ENCODE results near the gene WDR89. TPM values are rescaled to one million over a fixed set of nuclear protein-coding genes. Genes with fewer than 3 reads are reported as not detected.

The WDR89 gene
- total and polyA plus RNA-seq, 2 experiments from 2014 or later, result 21.5 to 31.8 TPM

DNA sequence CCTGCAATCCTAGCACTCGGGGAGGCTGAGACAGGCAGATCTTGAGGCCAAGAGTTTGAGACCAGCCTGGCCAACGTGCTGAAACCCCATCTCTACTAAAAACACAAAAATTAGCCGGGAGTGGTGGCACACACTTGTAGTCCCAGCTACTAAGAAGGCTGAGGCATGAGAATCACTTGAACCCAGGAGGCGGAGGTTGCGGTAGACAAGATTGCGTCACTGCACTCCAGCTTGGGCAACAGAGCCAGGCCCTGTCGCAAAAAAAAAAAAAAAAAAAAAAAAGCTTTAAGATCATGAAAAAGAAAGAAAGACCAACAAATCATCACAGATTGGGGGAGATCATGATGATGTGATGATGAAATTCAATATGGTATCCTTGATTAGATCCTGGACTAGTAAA is 30.6 kb downstream of the WDR89 start:
- Histone ChIP-seq H3K4me2 (no peak overlapping the region), H3K9me2 (ENCODE audit: insufficient read depth) (no peaks in the 10 kb centered on the region), H3K79me2 (replicated peaks; ENCODE audit: insufficient read depth) (peaks cover 95% of the 10 kb centered on the region), H3K27ac (ENCODE audit: low read depth) (no peak overlapping the region), H4K20me1 (replicated peaks; ENCODE audit: insufficient read depth) (peaks cover 6% of the 10 kb centered on the region; the same call in 1 of the 2 replicates), H3K36me3 (ENCODE audit: insufficient read depth) (no peaks in the 10 kb centered on the region; the same call in 1 of the 2 replicates), H2AFZ (no peak overlapping the region), H3K4me3 (no peak overlapping the region), H3F3A (replicated peaks; ENCODE audit: low read depth) (no peaks in the 10 kb centered on the region), H3K27me3 (ENCODE audit: insufficient read depth) (no peaks in the 10 kb centered on the region), H3K4me1 (ENCODE audit: insufficient read depth) (no peaks in the 10 kb centered on the region)
- no peak overlapping the region for H3K4me3 Mint-ChIP-seq
- no peaks in the 10 kb centered on the region for H3K9me3 Mint-ChIP-seq
- TF ChIP-seq, protein P1, sequence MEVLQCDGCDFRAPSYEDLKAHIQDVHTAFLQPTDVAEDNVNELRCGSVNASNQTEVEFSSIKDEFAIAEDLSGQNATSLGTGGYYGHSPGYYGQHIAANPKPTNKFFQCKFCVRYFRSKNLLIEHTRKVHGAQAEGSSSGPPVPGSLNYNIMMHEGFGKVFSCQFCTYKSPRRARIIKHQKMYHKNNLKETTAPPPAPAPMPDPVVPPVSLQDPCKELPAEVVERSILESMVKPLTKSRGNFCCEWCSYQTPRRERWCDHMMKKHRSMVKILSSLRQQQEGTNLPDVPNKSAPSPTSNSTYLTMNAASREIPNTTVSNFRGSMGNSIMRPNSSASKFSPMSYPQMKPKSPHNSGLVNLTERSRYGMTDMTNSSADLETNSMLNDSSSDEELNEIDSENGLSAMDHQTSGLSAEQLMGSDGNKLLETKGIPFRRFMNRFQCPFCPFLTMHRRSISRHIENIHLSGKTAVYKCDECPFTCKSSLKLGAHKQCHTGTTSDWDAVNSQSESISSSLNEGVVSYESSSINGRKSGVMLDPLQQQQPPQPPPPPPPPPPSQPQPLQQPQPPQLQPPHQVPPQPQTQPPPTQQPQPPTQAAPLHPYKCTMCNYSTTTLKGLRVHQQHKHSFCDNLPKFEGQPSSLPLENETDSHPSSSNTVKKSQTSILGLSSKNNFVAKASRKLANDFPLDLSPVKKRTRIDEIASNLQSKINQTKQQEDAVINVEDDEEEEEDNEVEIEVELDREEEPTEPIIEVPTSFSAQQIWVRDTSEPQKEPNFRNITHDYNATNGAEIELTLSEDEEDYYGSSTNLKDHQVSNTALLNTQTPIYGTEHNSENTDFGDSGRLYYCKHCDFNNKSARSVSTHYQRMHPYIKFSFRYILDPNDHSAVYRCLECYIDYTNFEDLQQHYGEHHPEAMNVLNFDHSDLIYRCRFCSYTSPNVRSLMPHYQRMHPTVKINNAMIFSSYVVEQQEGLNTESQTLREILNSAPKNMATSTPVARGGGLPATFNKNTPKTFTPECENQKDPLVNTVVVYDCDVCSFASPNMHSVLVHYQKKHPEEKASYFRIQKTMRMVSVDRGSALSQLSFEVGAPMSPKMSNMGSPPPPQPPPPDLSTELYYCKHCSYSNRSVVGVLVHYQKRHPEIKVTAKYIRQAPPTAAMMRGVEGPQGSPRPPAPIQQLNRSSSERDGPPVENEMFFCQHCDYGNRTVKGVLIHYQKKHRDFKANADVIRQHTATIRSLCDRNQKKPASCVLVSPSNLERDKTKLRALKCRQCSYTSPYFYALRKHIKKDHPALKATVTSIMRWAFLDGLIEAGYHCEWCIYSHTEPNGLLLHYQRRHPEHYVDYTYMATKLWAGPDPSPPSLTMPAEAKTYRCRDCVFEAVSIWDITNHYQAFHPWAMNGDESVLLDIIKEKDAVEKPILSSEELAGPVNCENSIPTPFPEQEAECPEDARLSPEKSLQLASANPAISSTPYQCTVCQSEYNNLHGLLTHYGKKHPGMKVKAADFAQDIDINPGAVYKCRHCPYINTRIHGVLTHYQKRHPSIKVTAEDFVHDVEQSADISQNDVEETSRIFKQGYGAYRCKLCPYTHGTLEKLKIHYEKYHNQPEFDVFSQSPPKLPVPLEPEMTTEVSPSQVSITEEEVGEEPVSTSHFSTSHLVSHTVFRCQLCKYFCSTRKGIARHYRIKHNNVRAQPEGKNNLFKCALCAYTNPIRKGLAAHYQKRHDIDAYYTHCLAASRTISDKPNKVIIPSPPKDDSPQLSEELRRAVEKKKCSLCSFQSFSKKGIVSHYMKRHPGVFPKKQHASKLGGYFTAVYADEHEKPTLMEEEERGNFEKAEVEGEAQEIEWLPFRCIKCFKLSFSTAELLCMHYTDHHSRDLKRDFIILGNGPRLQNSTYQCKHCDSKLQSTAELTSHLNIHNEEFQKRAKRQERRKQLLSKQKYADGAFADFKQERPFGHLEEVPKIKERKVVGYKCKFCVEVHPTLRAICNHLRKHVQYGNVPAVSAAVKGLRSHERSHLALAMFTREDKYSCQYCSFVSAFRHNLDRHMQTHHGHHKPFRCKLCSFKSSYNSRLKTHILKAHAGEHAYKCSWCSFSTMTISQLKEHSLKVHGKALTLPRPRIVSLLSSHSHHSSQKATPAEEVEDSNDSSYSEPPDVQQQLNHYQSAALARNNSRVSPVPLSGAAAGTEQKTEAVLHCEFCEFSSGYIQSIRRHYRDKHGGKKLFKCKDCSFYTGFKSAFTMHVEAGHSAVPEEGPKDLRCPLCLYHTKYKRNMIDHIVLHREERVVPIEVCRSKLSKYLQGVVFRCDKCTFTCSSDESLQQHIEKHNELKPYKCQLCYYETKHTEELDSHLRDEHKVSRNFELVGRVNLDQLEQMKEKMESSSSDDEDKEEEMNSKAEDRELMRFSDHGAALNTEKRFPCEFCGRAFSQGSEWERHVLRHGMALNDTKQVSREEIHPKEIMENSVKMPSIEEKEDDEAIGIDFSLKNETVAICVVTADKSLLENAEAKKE (CRISPR knock-in tag; IDR thresholded peaks at IDR 0.05), result no peak
- TF ChIP-seq EZH2phosphoT487 (IDR thresholded peaks at IDR 0.05; ENCODE audit: unreplicated experiment) (no peak), STAT1 (IDR thresholded peaks at IDR 0.05; ENCODE audit: unreplicated experiment) (no peak), NANOG (IDR thresholded peaks at IDR 0.05; ENCODE audit: borderline replicate concordance) (no peak), ZNF331 (CRISPR knock-in tag; IDR thresholded peaks at IDR 0.05; ENCODE audit: low read depth) (no peak), ZNF114 (CRISPR knock-in tag; IDR thresholded peaks at IDR 0.05) (no peak), POLR2AphosphoS5 (IDR thresholded peaks at IDR 0.05; ENCODE audit: low read depth) (no peak), JUNB (IDR thresholded peaks at IDR 0.05; ENCODE audit: unreplicated experiment) (no peak), EZH2 (IDR thresholded peaks at IDR 0.05; ENCODE audit: low read depth, unreplicated experiment) (no peak), CREB1 (CRISPR knock-in tag; IDR thresholded peaks at IDR 0.05; ENCODE audit: low read depth) (no peak)
- TF ChIP-seq, protein P2, sequence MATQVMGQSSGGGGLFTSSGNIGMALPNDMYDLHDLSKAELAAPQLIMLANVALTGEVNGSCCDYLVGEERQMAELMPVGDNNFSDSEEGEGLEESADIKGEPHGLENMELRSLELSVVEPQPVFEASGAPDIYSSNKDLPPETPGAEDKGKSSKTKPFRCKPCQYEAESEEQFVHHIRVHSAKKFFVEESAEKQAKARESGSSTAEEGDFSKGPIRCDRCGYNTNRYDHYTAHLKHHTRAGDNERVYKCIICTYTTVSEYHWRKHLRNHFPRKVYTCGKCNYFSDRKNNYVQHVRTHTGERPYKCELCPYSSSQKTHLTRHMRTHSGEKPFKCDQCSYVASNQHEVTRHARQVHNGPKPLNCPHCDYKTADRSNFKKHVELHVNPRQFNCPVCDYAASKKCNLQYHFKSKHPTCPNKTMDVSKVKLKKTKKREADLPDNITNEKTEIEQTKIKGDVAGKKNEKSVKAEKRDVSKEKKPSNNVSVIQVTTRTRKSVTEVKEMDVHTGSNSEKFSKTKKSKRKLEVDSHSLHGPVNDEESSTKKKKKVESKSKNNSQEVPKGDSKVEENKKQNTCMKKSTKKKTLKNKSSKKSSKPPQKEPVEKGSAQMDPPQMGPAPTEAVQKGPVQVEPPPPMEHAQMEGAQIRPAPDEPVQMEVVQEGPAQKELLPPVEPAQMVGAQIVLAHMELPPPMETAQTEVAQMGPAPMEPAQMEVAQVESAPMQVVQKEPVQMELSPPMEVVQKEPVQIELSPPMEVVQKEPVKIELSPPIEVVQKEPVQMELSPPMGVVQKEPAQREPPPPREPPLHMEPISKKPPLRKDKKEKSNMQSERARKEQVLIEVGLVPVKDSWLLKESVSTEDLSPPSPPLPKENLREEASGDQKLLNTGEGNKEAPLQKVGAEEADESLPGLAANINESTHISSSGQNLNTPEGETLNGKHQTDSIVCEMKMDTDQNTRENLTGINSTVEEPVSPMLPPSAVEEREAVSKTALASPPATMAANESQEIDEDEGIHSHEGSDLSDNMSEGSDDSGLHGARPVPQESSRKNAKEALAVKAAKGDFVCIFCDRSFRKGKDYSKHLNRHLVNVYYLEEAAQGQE (IDR thresholded peaks at IDR 0.05; ENCODE audit: unreplicated experiment), result no peak
- TF ChIP-seq, protein P3, sequence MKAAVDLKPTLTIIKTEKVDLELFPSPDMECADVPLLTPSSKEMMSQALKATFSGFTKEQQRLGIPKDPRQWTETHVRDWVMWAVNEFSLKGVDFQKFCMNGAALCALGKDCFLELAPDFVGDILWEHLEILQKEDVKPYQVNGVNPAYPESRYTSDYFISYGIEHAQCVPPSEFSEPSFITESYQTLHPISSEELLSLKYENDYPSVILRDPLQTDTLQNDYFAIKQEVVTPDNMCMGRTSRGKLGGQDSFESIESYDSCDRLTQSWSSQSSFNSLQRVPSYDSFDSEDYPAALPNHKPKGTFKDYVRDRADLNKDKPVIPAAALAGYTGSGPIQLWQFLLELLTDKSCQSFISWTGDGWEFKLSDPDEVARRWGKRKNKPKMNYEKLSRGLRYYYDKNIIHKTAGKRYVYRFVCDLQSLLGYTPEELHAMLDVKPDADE (IDR thresholded peaks at IDR 0.05), result no peak
- TF ChIP-seq, protein P4, sequence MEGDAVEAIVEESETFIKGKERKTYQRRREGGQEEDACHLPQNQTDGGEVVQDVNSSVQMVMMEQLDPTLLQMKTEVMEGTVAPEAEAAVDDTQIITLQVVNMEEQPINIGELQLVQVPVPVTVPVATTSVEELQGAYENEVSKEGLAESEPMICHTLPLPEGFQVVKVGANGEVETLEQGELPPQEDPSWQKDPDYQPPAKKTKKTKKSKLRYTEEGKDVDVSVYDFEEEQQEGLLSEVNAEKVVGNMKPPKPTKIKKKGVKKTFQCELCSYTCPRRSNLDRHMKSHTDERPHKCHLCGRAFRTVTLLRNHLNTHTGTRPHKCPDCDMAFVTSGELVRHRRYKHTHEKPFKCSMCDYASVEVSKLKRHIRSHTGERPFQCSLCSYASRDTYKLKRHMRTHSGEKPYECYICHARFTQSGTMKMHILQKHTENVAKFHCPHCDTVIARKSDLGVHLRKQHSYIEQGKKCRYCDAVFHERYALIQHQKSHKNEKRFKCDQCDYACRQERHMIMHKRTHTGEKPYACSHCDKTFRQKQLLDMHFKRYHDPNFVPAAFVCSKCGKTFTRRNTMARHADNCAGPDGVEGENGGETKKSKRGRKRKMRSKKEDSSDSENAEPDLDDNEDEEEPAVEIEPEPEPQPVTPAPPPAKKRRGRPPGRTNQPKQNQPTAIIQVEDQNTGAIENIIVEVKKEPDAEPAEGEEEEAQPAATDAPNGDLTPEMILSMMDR (conservative IDR thresholded peaks at IDR 0.05; ENCODE audit: low read depth in 2 of 2), result no peak
- ATAC-seq (no peak), DNase-seq (ENCODE audit: low spot score) (no peak)
- H3K27ac Mint-ChIP-seq, result no peak overlapping the region
- H3K27me3 Mint-ChIP-seq (ENCODE audit: insufficient read depth, low read depth, poor library complexity), result peaks cover 4% of the 10 kb centered on the region
- no peaks in the 10 kb centered on the region for H3K4me1 Mint-ChIP-seq
- peaks cover 22% of the 10 kb centered on the region; the same call in 2 of the 3 replicates for H3K36me3 Mint-ChIP-seq (ENCODE audit: low read depth)

Data from GM23338 (cell line).